GM13976 (cell line): ENCODE data around the gene TENM3.

Experiments used
- DNase-seq: peaks from one replicate; pipeline ENCODE4 v3.0.0; 2012; ENCODE audit warnings: low spot score
- in situ Hi-C: fragments of 300-500 bp; cut with MboI; formaldehyde crosslinking; loops from one replicate; pipeline ENCODE4 v1.12.0; 2022; ENCODE audit warnings: low sequenced_read_pairs, mixed read lengths, inconsistent platforms; ENCODE audit not compliant: unreplicated experiment
- TF ChIP-seq, protein P1 (sequence below): IDR thresholded peaks from 2 replicates; pipeline ENCODE4 v1.5.1; 2012; ENCODE audit warnings: borderline replicate concordance, mild to moderate bottlenecking; ENCODE audit not compliant: insufficient read depth; ENCODE audit errors: extremely low read depth, missing control alignments, control extremely low read depth

TENM3 gene

DNA sequence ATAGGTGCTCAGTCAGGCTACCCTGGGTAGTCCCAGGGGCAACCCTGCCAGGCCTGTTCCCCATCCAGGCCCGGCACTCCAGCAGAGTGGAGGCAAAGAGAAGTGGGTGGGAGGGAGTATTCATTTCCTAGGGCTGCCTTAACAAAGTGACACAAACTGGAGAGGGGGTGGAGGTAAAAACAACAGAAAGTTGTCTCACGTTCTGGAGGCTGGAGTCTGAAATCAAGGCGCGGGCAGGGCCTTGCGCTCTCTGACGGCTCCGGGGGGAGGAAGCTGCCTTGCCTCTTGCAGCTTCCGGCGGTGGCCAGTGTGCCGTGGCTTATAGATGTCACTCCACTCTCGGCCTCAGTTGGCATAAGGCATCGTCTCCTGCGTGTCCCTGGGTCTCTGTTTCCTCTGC, 583.2 kb downstream of the TENM3 start:
- DNase-seq = peak; percentile 63
- TF ChIP-seq, protein P1, sequence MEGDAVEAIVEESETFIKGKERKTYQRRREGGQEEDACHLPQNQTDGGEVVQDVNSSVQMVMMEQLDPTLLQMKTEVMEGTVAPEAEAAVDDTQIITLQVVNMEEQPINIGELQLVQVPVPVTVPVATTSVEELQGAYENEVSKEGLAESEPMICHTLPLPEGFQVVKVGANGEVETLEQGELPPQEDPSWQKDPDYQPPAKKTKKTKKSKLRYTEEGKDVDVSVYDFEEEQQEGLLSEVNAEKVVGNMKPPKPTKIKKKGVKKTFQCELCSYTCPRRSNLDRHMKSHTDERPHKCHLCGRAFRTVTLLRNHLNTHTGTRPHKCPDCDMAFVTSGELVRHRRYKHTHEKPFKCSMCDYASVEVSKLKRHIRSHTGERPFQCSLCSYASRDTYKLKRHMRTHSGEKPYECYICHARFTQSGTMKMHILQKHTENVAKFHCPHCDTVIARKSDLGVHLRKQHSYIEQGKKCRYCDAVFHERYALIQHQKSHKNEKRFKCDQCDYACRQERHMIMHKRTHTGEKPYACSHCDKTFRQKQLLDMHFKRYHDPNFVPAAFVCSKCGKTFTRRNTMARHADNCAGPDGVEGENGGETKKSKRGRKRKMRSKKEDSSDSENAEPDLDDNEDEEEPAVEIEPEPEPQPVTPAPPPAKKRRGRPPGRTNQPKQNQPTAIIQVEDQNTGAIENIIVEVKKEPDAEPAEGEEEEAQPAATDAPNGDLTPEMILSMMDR = no peak
- in situ Hi-C loops = no loop called here

DNA sequence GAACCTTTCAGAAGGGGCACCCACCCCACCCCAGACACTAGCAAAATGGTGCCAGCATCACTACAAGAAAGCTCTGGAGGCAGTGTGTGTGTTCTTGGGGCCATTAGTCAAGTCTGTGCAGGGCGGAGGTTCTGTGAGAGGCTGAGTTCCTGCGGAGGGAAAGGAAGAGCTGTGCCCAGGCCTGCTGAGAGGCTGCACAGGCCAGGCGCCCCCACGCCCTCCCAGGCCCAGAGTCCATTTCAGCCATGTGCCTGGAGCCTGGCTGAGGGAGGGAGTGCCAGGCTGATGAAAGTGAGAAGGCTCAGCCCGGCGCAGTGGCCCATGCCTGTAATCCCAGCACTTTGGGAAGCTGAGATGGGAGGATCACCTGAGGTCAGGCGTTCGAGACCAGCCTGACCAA, 584.0 kb downstream of the TENM3 start:
- TF ChIP-seq, protein P1 = no peak
- in situ Hi-C loops = no loop called here
- no peak for DNase-seq

DNA sequence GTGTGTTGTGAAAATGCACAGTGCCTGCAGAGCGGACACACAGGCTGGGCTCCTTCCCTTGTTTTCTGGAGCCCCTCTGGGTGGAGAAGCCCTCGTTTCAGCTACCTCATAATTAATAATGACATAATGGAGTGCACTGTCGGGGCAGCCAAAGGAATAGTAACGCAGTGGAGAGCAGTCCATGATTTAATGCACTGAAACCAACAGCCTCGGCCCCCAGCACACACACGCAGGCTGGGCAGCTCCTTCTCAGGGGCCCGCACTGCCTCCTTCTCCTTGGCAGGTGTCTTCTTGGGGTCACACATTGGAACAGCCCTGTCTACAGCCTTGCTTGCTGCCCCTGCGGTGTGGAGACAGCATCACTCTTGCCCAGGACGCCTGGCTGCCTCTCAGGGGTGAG, 584.8 kb downstream of the TENM3 start:
- no peak for DNase-seq
- TF ChIP-seq, protein P1 = no peak
- in situ Hi-C loops = no loop called here

DNA sequence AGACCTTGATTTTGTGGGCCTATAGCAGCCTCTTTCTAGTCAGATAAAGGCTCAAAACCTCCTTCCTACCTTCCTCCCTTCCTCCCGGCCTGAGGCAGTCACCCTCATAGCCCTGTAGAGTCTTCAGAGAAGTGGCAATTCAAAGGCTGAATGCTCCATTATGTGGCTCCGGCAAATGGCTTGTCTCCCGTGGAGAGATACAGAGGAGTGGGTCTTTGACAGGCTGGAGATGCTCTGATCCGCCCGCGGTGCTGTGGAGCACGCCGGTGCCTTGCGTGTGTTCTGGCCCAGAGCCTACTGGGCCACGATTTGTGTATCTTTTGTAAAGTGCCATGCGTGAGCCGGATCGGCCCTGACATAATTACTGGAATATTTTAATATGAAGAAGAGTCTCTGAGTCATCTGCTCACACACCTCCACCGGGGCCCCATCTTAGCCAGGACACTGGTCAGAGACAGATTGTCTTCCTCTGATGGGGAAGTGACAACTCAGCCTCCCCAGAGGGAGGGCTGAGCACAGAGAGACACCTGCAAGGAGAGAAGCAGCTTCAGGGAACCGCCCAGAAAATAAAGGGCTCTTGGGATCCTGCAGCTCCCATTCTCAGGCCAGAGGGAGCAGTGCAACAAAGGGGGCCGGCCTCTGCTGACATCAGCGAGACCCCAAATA, 585.3 kb downstream of the TENM3 start:
- TF ChIP-seq, protein P1 = no peak
- DNase-seq = no peak
- in situ Hi-C loops = no loop called here

DNA sequence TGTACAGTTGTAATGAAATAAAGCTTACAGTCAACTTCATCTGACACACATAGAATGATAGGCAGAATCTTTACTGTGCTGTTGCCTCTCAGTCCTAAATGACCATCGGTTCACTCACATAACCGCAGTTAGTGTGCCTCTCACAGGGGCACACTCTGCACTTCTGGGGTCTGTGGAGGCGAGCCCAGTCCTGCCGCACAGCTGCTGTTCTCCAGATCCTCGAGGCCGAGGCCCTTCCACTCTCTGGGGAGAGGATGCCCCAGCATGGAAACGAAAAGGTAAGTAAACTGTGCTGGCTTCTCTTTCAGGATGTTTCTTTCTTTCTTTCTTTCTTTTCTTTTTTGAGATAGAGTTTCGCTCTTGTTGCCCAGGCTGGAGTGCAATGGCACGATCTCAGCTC, 586.0 kb downstream of the TENM3 start:
- in situ Hi-C loops = no loop called here
- no peak for DNase-seq
- TF ChIP-seq, protein P1 = no peak

DNA sequence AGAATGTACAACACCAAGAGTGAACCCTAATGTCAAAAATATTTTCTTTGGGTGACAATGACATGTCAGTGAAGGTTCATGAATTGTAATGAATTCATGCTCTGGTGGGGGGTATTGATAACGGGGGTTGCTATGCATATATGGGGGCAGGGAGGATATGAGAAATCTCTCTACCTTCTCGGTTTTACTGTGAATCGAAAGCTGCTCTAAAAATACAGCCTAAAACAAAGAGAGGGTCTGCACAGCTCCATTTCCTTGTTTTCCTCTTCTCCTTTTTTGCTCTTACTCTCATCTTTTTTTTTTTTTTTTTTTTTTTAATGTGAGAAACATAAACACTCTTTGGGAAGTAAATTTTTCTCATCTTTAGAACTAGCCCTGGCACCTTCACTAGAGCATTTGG, 588.2 kb downstream of the TENM3 start:
- in situ Hi-C loops = no loop called here
- TF ChIP-seq, protein P1 = no peak
- DNase-seq = no peak
